ENCODE data around the gene CLCC1. TPM values are rescaled to one million over a fixed set of nuclear protein-coding genes. Genes with fewer than 3 reads are reported as not detected.
A peak's percentile ranks its signal among the peaks of the same experiment; 100 is the strongest.

CLCC1 gene
- total RNA-seq, 1 experiment from 2014 or later: 18.8 TPM

DNA sequence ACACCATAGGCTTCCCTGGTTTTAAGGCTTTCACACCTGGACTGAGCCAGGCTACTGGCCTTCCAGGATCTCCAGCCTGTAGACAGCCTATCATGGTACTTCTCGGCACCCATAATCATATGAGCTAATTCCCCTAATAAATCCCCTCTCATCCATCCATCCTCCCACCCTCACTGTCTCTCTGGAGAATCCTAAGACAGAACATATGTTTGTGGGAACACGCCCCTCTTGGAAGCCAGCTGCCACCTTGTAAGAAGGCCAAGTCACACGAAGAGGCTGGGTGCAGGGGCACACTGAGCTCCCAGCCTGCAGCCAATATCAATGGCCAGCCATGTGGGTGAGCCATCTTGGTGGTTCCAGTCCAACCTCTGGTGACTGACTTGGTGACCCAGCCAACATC is 7.4 kb downstream of the CLCC1 start:
- Histone ChIP-seq H3K14ac (ENCODE audit: insufficient read depth, low read length) (no peak overlapping the region), H2BK12ac (ENCODE audit: insufficient read length, low read depth, low read length) (no peak overlapping the region), H2AFZ (ENCODE audit: low read length) (no peak overlapping the region), H3K27ac (ENCODE audit: insufficient read length, low read depth, low read length) (no peak overlapping the region), H3K27me3 (ENCODE audit: insufficient read depth, low read length) (no peaks in the 10 kb centered on the region), H3K4me2 (ENCODE audit: insufficient read depth, insufficient read length, low read length) (no peak overlapping the region), H4K20me1 (ENCODE audit: control insufficient read depth, insufficient read depth, insufficient read length) (no peaks in the 10 kb centered on the region), H2BK15ac (ENCODE audit: low read depth, low read length) (no peak overlapping the region), H3K4ac (ENCODE audit: low read depth, low read length) (no peak overlapping the region), H3K79me1 (ENCODE audit: insufficient read depth, low read depth, low read length, poor library complexity, severe bottlenecking) (peaks cover 5% of the 10 kb centered on the region), H4K8ac (replicated peaks; ENCODE audit: insufficient read length, low read depth, low read length) (no peak overlapping the region), H3K9me3 (ENCODE audit: control insufficient read depth, low read depth, low read length) (no peaks in the 10 kb centered on the region), H2AK5ac (ENCODE audit: insufficient read length, low read length) (no peak overlapping the region), H3K56ac (ENCODE audit: insufficient read length, low read depth, low read length) (no peak overlapping the region), H2BK120ac (ENCODE audit: low read depth, low read length, poor library complexity, severe bottlenecking) (no peak overlapping the region), H3K4me1 (ENCODE audit: insufficient read depth, low read length) (no peaks in the 10 kb centered on the region; the same call in 1 of the 2 replicates), H4K5ac (ENCODE audit: insufficient read length, low read depth, low read length) (no peak overlapping the region), H3T11ph (ENCODE audit: low read length) (no peak overlapping the region), H3K23ac (ENCODE audit: insufficient read length, low read depth, low read length) (no peak overlapping the region), H2BK5ac (ENCODE audit: insufficient read length, low read length) (no peak overlapping the region), H4K91ac (ENCODE audit: insufficient read length, low read depth, low read length) (no peak overlapping the region), H3K79me2 (ENCODE audit: insufficient read depth, low read length) (peaks cover 3% of the 10 kb centered on the region; the same call in 1 of the 2 replicates), H3K9ac (ENCODE audit: extremely low read depth, insufficient read length, low read length) (no peak overlapping the region), H2BK20ac (ENCODE audit: low read depth, low read length, poor library complexity, severe bottlenecking) (no peak overlapping the region), H3K18ac (ENCODE audit: insufficient read length, low read depth, low read length) (no peak overlapping the region), H3K23me2 (ENCODE audit: insufficient read length, low read depth, low read length, poor library complexity, severe bottlenecking) (no peaks in the 10 kb centered on the region)
- H3K9me3 Mint-ChIP-seq: no peaks in the 10 kb centered on the region
- H3K4me3 Mint-ChIP-seq: no peak overlapping the region
- H3K36me3 Mint-ChIP-seq (ENCODE audit: insufficient read depth in 1 of 3, low read depth in 3 of 3): peaks cover 14 to 33% (median 19%) of the 10 kb centered on the region in 3 experiments
- peaks cover 10 to 18% of the 10 kb centered on the region in 2 experiments for H3K4me1 Mint-ChIP-seq
- peak overlapping the region in 1 of 3 experiments; percentile 6; a peak in 1 of 7 replicates for H3K27ac Mint-ChIP-seq
- TF ChIP-seq, protein P1, sequence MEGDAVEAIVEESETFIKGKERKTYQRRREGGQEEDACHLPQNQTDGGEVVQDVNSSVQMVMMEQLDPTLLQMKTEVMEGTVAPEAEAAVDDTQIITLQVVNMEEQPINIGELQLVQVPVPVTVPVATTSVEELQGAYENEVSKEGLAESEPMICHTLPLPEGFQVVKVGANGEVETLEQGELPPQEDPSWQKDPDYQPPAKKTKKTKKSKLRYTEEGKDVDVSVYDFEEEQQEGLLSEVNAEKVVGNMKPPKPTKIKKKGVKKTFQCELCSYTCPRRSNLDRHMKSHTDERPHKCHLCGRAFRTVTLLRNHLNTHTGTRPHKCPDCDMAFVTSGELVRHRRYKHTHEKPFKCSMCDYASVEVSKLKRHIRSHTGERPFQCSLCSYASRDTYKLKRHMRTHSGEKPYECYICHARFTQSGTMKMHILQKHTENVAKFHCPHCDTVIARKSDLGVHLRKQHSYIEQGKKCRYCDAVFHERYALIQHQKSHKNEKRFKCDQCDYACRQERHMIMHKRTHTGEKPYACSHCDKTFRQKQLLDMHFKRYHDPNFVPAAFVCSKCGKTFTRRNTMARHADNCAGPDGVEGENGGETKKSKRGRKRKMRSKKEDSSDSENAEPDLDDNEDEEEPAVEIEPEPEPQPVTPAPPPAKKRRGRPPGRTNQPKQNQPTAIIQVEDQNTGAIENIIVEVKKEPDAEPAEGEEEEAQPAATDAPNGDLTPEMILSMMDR (conservative IDR thresholded peaks at IDR 0.05): no peak
- DNase-seq: no peak
- no CpG with 5 or more reads among the region's 3 CpGs for WGBS (ENCODE audit: extremely low coverage, insufficient read length, low lambda C conversion rate)
- no peaks in the 10 kb centered on the region for H3K27me3 Mint-ChIP-seq (ENCODE audit: low read depth)
